Mesodermal cell (in vitro differentiated cells): ENCODE results near the gene ARHGAP26.

ENCODE experiments used
- H3K27ac ChIP-seq: 2 replicates; pipeline ENCODE4 v1.7.0; 2013; ENCODE audit warnings: mild to moderate bottlenecking, low read depth, low read length, moderate library complexity; ENCODE audit not compliant: severe bottlenecking
- H3K36me3 ChIP-seq: 2 replicates; pipeline ENCODE4 v1.7.1; 2013; ENCODE audit warnings: mild to moderate bottlenecking, low read length, moderate library complexity; ENCODE audit not compliant: control insufficient read depth, insufficient read depth
- H3K4me1 ChIP-seq: one replicate; pipeline ENCODE4 v1.7.1; 2013; ENCODE audit warnings: mild to moderate bottlenecking, low read length; ENCODE audit not compliant: insufficient read depth, control insufficient read depth, poor library complexity, severe bottlenecking
- H3K4me3 ChIP-seq: 2 replicates; pipeline ENCODE4 v1.7.0; 2013; ENCODE audit warnings: low read length, control low read depth, mild to moderate bottlenecking; ENCODE audit not compliant: insufficient read depth, poor library complexity, severe bottlenecking; ENCODE audit errors: extremely low read depth
- H3K9me3 ChIP-seq: 2 replicates; pipeline ENCODE4 v1.7.1; 2013; ENCODE audit warnings: mild to moderate bottlenecking, low read length, moderate library complexity; ENCODE audit not compliant: control insufficient read depth
- WGBS, 2 experiments: methylation state at CpG; one replicate each; pipeline ENCODE4 v1.1.5; 2013; ENCODE audit warnings: missing lambda C conversion rate in 2 of 2; ENCODE audit not compliant: insufficient coverage in 2 of 2; 5-methylcytosine and 5-hydroxymethylcytosine counted together

ARHGAP26 gene

DNA sequence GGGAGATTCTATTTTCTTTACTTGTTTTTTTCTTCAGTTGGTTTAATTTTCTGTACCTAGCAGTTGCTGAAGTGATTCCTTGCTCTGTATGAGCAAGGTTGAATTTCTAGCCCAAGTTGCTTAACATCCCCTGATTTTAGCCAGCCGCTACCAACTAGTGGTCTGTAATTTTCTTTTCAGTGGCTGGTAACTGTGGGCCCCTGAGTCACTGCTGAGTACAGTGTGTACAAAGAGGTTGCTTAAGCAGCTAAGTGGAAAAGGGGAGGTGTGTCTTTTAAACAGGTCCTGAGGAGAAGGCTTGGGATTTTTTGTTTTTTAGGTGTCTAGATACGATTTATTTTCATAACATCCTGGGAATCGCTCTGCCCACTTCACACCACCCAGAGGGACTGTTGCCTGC, 378.6 kb downstream of the ARHGAP26 start:
- peaks cover 8% of the 10 kb centered on the region for H3K4me1 ChIP-seq
- no peaks in the 10 kb centered on the region for H3K9me3 ChIP-seq
- H3K27ac ChIP-seq, result no peak overlapping the region
- WGBS, 2 experiments, result 100% methylated on average over 1 of the region's 3 CpGs
- H3K4me3 ChIP-seq, result no peak overlapping the region
- no peaks in the 10 kb centered on the region for H3K36me3 ChIP-seq

DNA sequence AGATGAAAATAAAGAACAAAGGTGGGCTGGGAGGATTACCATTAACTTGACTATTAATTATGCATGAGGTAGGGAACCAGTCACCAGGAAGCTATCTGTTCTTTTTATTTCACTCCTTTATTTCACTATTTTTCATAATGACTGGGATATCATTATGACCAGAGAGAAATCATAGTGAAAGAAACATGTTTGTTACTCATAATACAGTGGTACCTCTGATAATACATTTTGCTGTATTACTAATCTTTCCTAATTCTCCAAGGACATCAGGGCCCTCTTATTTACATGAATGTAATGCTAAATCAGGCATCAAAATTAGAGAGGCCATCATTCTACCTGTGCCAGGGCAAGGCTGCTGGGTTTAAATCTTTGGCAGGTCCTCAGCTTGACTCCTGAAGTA, 379.6 kb downstream of the ARHGAP26 start:
- no peak overlapping the region for H3K4me3 ChIP-seq
- H3K27ac ChIP-seq, result no peak overlapping the region
- H3K4me1 ChIP-seq, result peaks cover 8% of the 10 kb centered on the region
- H3K9me3 ChIP-seq, result no peaks in the 10 kb centered on the region
- no peaks in the 10 kb centered on the region for H3K36me3 ChIP-seq

DNA sequence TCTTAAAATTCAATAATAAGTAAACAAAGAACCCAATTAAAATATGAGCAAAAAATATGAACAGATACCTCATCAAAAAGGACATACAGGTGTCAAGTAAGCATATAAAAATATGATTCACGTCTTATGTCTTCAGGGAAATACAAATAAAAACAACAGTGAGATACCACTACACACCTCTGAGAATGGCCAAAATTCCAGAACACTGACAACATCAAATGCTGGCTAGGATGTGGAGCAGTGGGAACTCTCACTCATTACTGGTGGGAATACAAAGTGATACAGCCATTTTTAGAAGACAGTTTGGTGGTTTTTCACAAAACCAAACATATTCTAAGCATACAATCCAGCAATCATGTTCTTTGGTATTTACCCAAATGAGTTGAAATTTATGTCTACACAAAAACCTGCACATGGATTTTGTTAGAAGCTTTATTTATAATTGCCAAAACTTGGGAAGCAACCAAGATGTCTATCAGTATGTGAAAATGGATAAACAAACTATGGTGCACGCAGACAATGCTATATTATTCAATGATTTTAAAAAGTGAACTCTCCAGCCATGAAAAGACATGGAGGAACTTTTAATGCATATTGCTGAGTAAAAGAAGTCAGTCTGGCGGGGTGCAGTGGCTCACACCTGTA, 381.0 kb downstream of the ARHGAP26 start:
- Histone ChIP-seq H3K36me3 (no peaks in the 10 kb centered on the region), H3K27ac (no peak overlapping the region), H3K9me3 (no peaks in the 10 kb centered on the region), H3K4me1 (peaks cover 8% of the 10 kb centered on the region), H3K4me3 (no peak overlapping the region)
- 100% methylated on average over 1 of the region's 3 CpGs; no CpG with 5 or more reads in 1 of the 2 experiments for WGBS, 2 experiments

DNA sequence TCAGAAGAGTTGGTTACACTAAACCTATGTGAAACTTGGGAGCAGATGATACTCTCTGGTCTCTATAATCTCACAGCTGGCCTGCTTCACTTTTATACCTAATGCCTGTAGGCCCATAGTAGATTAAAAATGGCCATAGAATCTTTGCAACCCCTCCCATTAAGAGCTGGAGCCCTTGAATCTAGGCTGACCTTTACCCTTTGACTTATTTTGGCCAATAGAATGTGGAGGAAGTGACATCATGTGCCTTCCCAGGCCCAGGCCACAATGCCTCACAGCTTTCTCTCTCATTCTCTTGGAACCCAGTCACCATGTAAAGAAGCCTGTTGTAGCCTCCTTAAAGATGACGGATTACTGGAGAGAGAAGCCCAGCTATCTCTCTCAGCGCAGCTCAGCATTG, 382.3 kb downstream of the ARHGAP26 start:
- peaks cover 8% of the 10 kb centered on the region for H3K4me1 ChIP-seq
- H3K36me3 ChIP-seq, result no peaks in the 10 kb centered on the region
- H3K4me3 ChIP-seq, result no peak overlapping the region
- no peaks in the 10 kb centered on the region for H3K9me3 ChIP-seq
- no peak overlapping the region for H3K27ac ChIP-seq
- 90 to 100% methylated on average over 2 of the region's 2 CpGs for WGBS, 2 experiments

DNA sequence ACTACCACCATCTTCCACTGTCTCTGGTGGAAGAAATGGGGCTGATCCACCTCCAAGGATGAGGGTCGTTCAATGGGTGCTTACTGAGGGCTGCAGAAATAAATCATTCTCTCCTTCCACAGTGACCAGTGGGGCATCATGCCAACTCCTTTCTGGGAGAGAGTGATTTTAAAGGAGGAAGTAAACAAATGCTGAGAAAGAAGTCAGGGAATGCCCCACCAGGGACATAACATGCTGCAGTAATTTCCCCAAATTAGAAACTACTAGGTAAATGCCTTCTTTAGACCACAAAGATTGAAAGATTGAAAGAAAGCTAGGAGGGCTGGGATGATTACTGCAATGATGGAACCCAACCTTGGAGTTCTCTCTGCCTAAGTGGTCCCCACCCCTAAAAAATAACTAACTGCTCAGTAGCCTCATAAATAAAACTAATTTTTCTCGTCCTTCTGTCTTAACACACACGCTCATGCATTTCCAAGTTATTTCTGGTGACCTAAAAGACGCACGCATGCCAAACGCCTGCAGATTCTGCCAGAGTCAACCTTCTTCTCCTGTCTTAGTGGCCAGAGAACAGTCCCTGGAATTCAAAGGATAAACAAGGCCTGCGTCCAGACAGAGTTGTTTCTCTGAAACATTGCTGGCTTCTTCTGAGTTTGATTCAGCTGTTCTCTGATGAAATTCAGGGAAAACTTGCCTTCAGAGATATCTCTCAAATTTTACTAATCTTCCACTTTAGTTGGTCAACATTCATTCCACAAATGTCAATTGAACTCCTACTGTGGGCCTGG, 383.3 kb downstream of the ARHGAP26 start:
- H3K4me1 ChIP-seq, result peaks cover 8% of the 10 kb centered on the region

DNA sequence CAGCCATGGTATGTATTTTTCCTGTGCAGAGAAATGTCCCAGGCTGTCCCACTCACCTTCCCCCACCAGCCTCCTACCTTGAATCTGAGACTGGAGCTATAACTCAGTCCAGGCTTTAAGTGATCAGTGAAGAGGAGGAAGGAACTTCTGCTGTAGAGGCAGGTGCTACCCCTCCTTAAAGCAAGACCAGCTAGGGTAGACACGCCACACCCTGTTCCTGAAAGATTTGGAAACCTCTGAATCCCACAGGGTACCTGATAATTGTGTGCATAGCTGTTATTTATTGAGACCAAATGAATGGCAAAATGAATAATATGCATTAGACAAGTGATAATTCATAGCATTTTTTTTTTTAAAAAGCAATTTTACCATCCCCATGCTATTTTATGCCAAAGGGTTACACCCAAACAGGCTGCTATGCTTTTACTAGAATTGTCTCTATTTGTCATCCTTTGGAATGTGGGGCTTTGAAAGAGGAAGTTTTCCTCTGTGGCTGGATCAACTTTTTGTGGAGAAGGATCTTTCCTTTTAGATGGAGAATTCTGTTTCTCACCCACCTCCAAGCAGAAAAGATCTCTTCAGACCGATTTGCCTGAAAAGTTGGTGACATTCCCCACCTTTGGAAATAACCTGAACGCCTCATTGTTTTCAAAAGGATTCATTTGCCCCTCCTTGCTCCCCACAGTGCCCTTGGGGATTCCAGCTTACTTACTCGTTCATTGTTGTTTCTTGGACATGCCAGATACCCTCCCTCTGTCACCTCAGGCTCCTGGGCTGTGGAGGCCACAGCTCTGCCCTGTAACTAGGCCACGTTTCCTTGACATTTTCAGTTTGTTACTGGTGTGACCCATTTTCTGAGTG, 384.6 kb downstream of the ARHGAP26 start:
- Histone ChIP-seq H3K27ac (peak overlapping the region; percentile 6), H3K36me3 (no peaks in the 10 kb centered on the region), H3K4me3 (no peak overlapping the region), H3K4me1 (peaks cover 8% of the 10 kb centered on the region), H3K9me3 (no peaks in the 10 kb centered on the region)
- WGBS, 2 experiments, result 66 to 70% methylated on average over 5 of the region's 5 CpGs

More for the DNA sequence above, 383.3 kb downstream of the ARHGAP26 start:
- Histone ChIP-seq H3K4me3 (no peak overlapping the region), H3K36me3 (no peaks in the 10 kb centered on the region), H3K27ac (no peak overlapping the region), H3K9me3 (no peaks in the 10 kb centered on the region)
- 87 to 96% methylated on average over 6 of the region's 7 CpGs for WGBS, 2 experiments

DNA sequence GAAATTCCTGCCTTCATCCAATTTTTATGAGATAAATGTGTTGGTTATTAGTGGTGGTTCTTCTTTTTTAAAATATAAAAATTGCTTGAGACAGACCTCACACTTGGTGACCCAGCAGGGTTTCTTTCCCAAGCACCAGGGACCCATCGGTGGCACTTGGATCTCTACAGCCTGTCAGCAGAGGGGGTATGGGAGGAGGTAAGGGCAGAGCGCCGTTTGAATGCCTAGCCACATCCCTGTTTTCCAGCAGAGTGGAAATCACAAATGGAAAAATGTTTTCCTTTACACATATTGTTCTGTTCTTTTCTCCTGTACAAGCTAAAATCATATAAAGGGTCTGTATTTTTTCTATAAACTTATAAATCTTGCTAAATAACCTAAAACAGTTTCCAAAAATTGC, 385.3 kb downstream of the ARHGAP26 start:
- H3K4me3 ChIP-seq, result no peak overlapping the region
- no CpG with 5 or more reads among the region's 3 CpGs for WGBS, 2 experiments
- H3K4me1 ChIP-seq, result peaks cover 8% of the 10 kb centered on the region
- H3K36me3 ChIP-seq, result no peaks in the 10 kb centered on the region
- no peak overlapping the region for H3K27ac ChIP-seq
- no peaks in the 10 kb centered on the region for H3K9me3 ChIP-seq

DNA sequence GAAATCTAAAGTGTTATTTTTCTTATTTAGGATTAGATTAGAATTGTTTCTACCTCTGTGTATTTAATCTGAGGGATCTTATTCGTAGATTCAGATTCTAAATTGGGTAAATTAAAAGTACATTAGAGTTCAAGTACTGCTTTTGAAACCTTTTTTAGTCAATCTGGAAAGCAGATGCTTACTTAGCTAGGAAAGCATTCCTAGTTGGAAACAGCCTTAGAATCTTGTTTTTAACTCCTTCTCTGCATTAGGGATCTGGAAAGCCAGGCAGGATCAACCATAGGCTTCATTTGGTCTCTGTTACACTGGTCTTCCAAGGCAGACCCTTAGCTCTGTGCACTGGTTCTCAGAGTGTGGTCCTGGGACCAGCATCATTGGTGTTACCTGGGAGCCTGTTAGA, 385.9 kb downstream of the ARHGAP26 start:
- WGBS, 2 experiments, result 100% methylated on average over 1 of the region's 1 CpG
- Histone ChIP-seq H3K4me3 (no peak overlapping the region), H3K4me1 (peaks cover 8% of the 10 kb centered on the region), H3K27ac (no peak overlapping the region), H3K9me3 (no peaks in the 10 kb centered on the region), H3K36me3 (no peaks in the 10 kb centered on the region)

DNA sequence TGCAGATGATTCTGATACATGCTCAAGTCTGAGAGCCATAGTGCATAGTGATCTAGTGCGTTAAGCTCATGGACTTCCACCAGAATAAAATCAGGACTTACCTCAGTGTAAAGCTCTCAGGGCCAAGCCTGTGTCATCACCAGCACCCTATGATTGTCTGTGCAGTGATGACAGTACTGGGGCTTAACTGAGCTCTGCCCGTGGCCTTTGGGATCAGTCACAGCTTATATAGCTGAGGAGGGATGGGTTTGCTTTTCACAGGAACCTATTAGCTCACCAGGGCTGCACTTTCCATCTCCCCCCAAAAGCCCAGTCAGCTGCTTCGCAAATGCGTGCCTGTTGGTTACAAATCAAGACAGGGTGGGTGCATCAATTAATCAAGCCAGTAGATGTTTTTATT, 386.4 kb downstream of the ARHGAP26 start:
- Histone ChIP-seq H3K9me3 (no peaks in the 10 kb centered on the region), H3K4me1 (peaks cover 8% of the 10 kb centered on the region), H3K36me3 (no peaks in the 10 kb centered on the region), H3K27ac (no peak overlapping the region), H3K4me3 (no peak overlapping the region)
- 91 to 95% methylated on average over 3 to 4 of the region's 4 CpGs for WGBS, 2 experiments

DNA sequence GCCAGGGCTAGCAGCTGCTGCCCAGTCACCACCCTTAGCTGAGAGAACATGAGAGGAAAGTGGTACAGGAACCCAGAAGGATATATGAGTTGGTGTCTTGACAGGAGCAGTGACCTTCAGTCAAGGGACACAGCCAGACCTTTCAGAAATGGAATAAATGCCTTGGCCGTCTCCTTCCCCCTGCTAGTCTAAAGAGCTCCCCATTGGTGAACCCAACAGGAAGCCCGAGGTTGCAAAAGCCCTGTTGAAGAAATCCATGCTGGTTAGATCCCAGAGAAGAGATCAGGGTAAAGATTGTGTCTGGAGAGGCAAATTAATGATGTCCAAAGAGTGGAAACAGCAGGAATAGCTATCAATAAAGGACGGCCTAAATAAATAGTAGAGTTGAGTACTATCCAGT, 388.9 kb downstream of the ARHGAP26 start:
- H3K36me3 ChIP-seq, result no peaks in the 10 kb centered on the region
- H3K4me1 ChIP-seq, result no peaks in the 10 kb centered on the region
- H3K27ac ChIP-seq, result no peak overlapping the region
- 71 to 91% methylated on average over 2 to 3 of the region's 3 CpGs for WGBS, 2 experiments
- no peak overlapping the region for H3K4me3 ChIP-seq
- H3K9me3 ChIP-seq, result no peaks in the 10 kb centered on the region
